GM12878 (cell line): ENCODE results near the gene NISCH. TPM values are rescaled to one million over a fixed set of nuclear protein-coding genes. Genes with fewer than 3 reads are reported as not detected.

ENCODE experiments used
- ATAC-seq: fragments of 200-7000 bp; cut with Tn5 transposase; 3 replicates; pipeline ENCODE4 v1.9.1; 2020; ENCODE audit warnings: mild to moderate bottlenecking, moderate library complexity
- BruUV-seq: library from RNA; stranded (reverse); fragments of 400-500 nt; replicated peaks from 2 replicates; lab custom pipeline; 2021; lab: Mats Ljungman, UMichigan
- CTCF ChIA-PET: fragments of 300-600 bp; sonication (Branson Sonifier 250); formaldehyde crosslinking; extraction: SDS; loops from one replicate; lab custom pipeline; 2021; ENCODE audit warnings: inconsistent platforms; lab: Yijun Ruan, JAX
- POLR2A ChIA-PET: fragments of 350-600 bp; formaldehyde crosslinking; extraction: SDS; loops from one replicate; lab custom pipeline; 2021; ENCODE audit warnings: inconsistent platforms; lab: Charles Lee
- RAD21 ChIA-PET: fragments of 300-600 bp; sonication (Branson Sonifier 250); formaldehyde crosslinking; loops from one replicate; lab custom pipeline; 2023; ENCODE audit warnings: antibody characterized with exemption; ENCODE audit not compliant: unreplicated experiment; lab: Charles Lee
- SMC1A ChIA-PET: fragments of 300-600 bp; sonication (Branson Sonifier 250); formaldehyde crosslinking; loops from one replicate; lab custom pipeline; 2023; ENCODE audit not compliant: unreplicated experiment, uncharacterized antibody; lab: Charles Lee
- DNase-seq: peaks from one replicate; pipeline ENCODE4 v3.0.0-alpha.2; 2011; ENCODE audit warnings: low read depth, low spot score
- FAIRE-seq: peaks from 3 replicates; lab custom pipeline; 2011; peaks lifted over from hg19 to GRCh38; lab: Jason Lieb, UNC
- H2AFZ ChIP-seq: 2 replicates; pipeline ENCODE4 v1.6.0; 2011; ENCODE audit warnings: low read depth, low read length, control low read depth; ENCODE audit not compliant: control insufficient read depth
- H3K27ac ChIP-seq: 2 replicates; pipeline ENCODE4 v1.5.1; 2011; ENCODE audit warnings: control low read depth; ENCODE audit not compliant: control insufficient read depth, insufficient read depth
- H3K27me3 ChIP-seq, 2 experiments: replicated peaks in 1 of 2; 2 replicates each; pipeline versions ENCODE4 v1.6.0 to v1.6.1; 2011; ENCODE audit warnings: low read length in 1 of 2; ENCODE audit not compliant: control insufficient read depth in 2 of 2, insufficient read depth in 2 of 2
- H3K36me3 ChIP-seq, 2 experiments: 2 replicates each; pipeline ENCODE4 v1.5.1; 2011; ENCODE audit warnings: low read length in 1 of 2; ENCODE audit not compliant: control insufficient read depth in 2 of 2, insufficient read depth in 2 of 2
- H3K4me1 ChIP-seq: 2 replicates; pipeline ENCODE4 v1.6.1; 2011; ENCODE audit warnings: mild to moderate bottlenecking, low read length, moderate library complexity, mixed read lengths; ENCODE audit not compliant: control insufficient read depth, insufficient read depth
- H3K4me2 ChIP-seq: 2 replicates; pipeline ENCODE4 v1.6.0; 2011; ENCODE audit warnings: control low read depth; ENCODE audit not compliant: control insufficient read depth, insufficient read depth
- H3K4me3 ChIP-seq: fragments of 200-600 bp; sonication (generic); 2 replicates; pipeline ENCODE4 v1.5.1; 2016
- H3K79me2 ChIP-seq: 2 replicates; pipeline ENCODE4 v1.6.0; 2011; ENCODE audit warnings: low read length; ENCODE audit not compliant: control insufficient read depth, insufficient read depth
- H3K9ac ChIP-seq: 2 replicates; pipeline ENCODE4 v1.8.0; 2011; ENCODE audit warnings: low read length, control low read depth, mixed read lengths; ENCODE audit not compliant: control insufficient read depth, insufficient read depth
- H3K9me3 ChIP-seq: replicated peaks from 3 replicates; pipeline ENCODE4 v1.5.1; 2011; ENCODE audit warnings: mild to moderate bottlenecking, low read length; ENCODE audit not compliant: control insufficient read depth, insufficient read depth
- H4K20me1 ChIP-seq: 2 replicates; pipeline ENCODE4 v1.6.0; 2011; ENCODE audit not compliant: control insufficient read depth, insufficient read depth
- BHLHE40 ChIP-seq, 2 experiments: fragments of 450-650 bp in 1 of 2; IDR thresholded peaks; 2 replicates each; pipeline ENCODE4 v1.6.1; 2011 to 2017; ENCODE audit warnings: low read depth in 2 of 2, borderline replicate concordance in 1 of 2, improper control_type of control experiment in 1 of 2, low read length in 1 of 2, mild to moderate bottlenecking in 1 of 2
- IKZF2 ChIP-seq, 2 experiments: fragments of 450-650 bp; IDR thresholded peaks; 2 replicates each; pipeline ENCODE4 v1.6.1; 2017; ENCODE audit warnings: mild to moderate bottlenecking in 2 of 2, moderate library complexity in 2 of 2
- JUNB ChIP-seq: IDR thresholded peaks from 2 replicates; pipeline ENCODE4 v1.6.1; 2016; ENCODE audit warnings: antibody characterized with exemption, mild to moderate bottlenecking
- POLR2A ChIP-seq: IDR thresholded peaks from 2 replicates; pipeline ENCODE4 v1.6.1; 2011; ENCODE audit warnings: low read depth, mild to moderate bottlenecking, low read length
- RFX5 ChIP-seq: IDR thresholded peaks from 2 replicates; pipeline ENCODE4 v1.6.1; 2011; ENCODE audit warnings: low read depth, low read length, improper control_type of control experiment
- SIX5 ChIP-seq: IDR thresholded peaks from 2 replicates; pipeline ENCODE4 v1.6.1; 2011; ENCODE audit warnings: mild to moderate bottlenecking, low read depth, low read length, moderate library complexity; ENCODE audit not compliant: severe bottlenecking
- YBX1 ChIP-seq: fragments of 450-650 bp; IDR thresholded peaks from 2 replicates; pipeline ENCODE4 v1.6.1; 2016; ENCODE audit warnings: antibody characterized with exemption
- ZBED1 ChIP-seq: IDR thresholded peaks from 2 replicates; pipeline ENCODE4 v1.6.1; 2016; ENCODE audit warnings: borderline replicate concordance
- ZNF274 ChIP-seq: IDR thresholded peaks from one replicate; pipeline ENCODE4 v1.8.0; 2011; ENCODE audit not compliant: insufficient read length, insufficient read depth
- WGBS: methylation state at CpG from one replicate; pipeline ENCODE4 v1.1.6; 2016; ENCODE audit warnings: low lambda C conversion rate; ENCODE audit not compliant: insufficient replicate concordance, insufficient coverage; ENCODE audit errors: missing lambda C conversion rate; 5-methylcytosine and 5-hydroxymethylcytosine counted together
- in situ Hi-C: fragments of 300-500 bp; cut with MboI; formaldehyde crosslinking; loops from 9 replicates; pipeline ENCODE4 v1.14.3; 2018; ENCODE audit warnings: mixed read lengths
- intact Hi-C: fragments of 100-400 bp; cut with micrococcal nuclease; formaldehyde crosslinking; loops from one replicate; pipeline ENCODE4 v1.14.2; 2022; ENCODE audit not compliant: unreplicated experiment
- polyA plus RNA-seq, 11 experiments: library from polyadenylated mRNA; depleted of rRNA in 4 of 11; unstranded in 6 of 11; stranded (reverse) in 5 of 11; fragments of >200 nt; fragmentation: Nextera tagmentation in 4 of 11; fragmentation: Illumina TruSeq in 1 of 11; extraction: Ambion mirVana in 4 of 11; extraction: Trizol in 1 of 11; gene quantifications; 1 replicate in 1 of 11; 2 replicates in 10 of 11; pipeline versions ENCODE4 v1.2.1 to v1.2.3, GENCODE V29; 2011 to 2016; ENCODE audit warnings: inconsistent platforms in 2 of 11, missing spikeins in 2 of 11, low read depth in 1 of 11
- total RNA-seq, 4 experiments: library from RNA; depleted of rRNA in 3 of 4; stranded (reverse); fragments of >200 nt in 3 of 4; fragmentation: Illumina TruSeq in 1 of 4; extraction: Trizol in 1 of 4; gene quantifications; 2 replicates each; pipeline versions ENCODE4 v1.2.1 to v1.2.3, GENCODE V29; 2013 to 2021
- TF ChIP-seq, protein P1 (sequence below): IDR thresholded peaks from 2 replicates; pipeline ENCODE4 v1.6.1; 2012; ENCODE audit warnings: low read length, inconsistent platforms
- TF ChIP-seq, protein P2 (sequence below): fragments of 150-350 bp; IDR thresholded peaks from 2 replicates; pipeline ENCODE4 v1.6.1; 2014; ENCODE audit warnings: mild to moderate bottlenecking, low read depth, low read length

NISCH gene
- total and polyA plus RNA-seq, 10 of the 15 experiments (the other 5 are each of a cell fraction or from before 2014, with no cell fraction given) = 0.76 to 52.5 (median 24.6) TPM

DNA sequence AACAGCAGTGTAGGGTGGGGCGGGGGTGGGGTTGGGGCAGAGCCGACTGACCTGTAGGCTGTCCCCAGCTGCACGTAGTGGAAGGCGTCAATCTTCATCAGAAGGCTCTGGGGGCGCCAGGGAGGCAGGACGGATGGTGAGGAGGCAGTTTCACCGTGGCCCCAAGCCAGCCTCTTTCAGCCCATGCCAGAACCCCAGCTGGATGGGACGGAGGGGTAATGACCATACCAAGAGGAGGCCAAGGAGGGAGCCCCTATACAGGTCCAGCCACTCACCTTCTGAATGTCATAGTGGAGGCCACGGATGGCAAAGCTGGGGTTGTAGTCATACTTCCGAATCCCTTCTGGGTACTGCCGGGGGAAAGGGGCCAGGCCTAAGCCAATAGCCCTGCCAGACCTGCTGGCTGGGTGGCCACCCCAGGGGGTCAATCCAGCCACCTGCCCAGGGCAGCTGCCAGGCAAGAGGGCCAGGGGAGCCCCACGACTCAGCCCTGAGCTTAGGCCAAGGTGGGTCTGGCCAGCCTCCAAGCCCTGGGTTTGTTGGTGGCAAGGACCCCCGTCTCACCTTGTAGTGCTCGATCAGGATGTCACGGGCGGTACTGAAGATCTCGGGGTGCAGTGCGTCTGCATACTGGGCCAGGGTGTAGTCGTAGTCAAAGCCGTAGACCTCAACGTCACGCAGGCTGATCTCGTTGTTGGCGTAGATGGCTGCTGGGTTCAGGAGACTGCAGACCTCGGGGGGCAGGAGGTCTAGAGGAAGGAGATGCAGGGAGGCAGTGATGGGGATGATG is 73.4 kb downstream of the NISCH start:
- POLR2A ChIA-PET = interaction anchor here (0.6 to 1.5 kb wide), 2 partner anchors 10 to 250 kb away, joined by 3 to 5 read pairs; partner anchors contain the start of gene WDR82

DNA sequence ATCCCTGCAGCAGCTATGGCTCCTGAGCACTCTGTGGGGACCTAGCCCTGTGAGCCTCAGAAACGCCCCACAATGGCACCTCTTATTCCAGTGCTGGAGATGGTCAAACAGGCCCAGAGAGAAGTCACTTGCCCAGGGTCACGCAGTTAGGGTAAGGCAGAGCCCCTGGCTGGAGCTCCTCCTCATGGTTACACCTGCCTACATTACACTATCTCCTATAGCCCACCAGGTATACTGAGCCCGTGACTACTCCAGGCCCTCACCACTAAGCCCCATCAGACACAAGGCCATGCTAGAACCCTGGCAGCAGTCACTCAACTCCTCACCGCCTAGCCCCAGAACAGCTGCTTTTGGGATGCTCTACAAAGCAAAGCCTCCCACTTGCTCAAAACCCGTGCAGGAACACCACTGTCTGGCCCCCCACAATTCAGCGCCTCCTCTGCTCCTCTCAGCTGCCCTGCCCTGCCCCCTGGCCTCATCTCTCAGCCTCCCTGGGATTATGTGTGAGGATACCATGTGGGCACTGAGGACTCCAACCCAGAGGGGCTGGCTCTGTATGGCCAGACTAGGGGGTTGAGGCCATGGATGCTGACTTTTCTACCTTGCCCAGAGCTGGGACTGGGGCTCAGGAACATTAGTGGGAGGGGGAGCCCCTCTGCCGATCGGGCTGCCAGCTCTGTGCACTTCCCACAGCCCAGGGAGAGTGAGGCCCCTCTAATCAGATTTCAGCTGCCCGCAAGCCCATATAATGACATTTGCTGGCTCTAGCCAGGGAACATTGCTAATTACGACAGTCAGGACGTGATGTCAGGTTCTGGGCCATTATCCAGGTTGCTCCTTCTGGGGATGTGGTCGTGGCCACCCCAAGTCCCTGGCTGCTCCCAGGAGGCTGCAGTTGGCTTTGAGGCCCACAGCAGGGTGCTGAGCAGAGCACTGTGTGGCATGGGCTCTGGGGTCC is 74.3 kb downstream of the NISCH start:
- no peaks in the 10 kb centered on the region for H3K27me3 ChIP-seq
- no peaks in the 10 kb centered on the region for H3K9me3 ChIP-seq
- POLR2A ChIA-PET = interaction anchor here (0.6 kb wide), 2 partner anchors 251 to 579 kb away, joined by 3 read pairs; partner anchors contain the start of gene WDR82
- H3K4me1 ChIP-seq = peaks cover 8% of the 10 kb centered on the region
- no peak overlapping the region for H2AFZ ChIP-seq
- CTCF ChIA-PET = no interaction called here
- WGBS = over 99% methylated on average over 12 of the region's 12 CpGs
- no peak overlapping the region for H3K4me2 ChIP-seq
- FAIRE-seq = no peak
- RAD21 ChIA-PET = no interaction called here
- intact Hi-C loops = no loop called here
- H4K20me1 ChIP-seq = no peaks in the 10 kb centered on the region
- SMC1A ChIA-PET = no interaction called here
- BruUV-seq = no TSS peak
- in situ Hi-C loops = no loop called here
- H3K79me2 ChIP-seq = peaks cover 27% of the 10 kb centered on the region
- ATAC-seq = no peak
- no peak overlapping the region for H3K4me3 ChIP-seq
- DNase-seq = no peak
- no peak overlapping the region for H3K9ac ChIP-seq
- H3K27ac ChIP-seq = no peak overlapping the region
- peaks cover 0 to 12% of the 10 kb centered on the region in 2 experiments; a peak in 2 of 4 replicates for H3K36me3 ChIP-seq
- TF ChIP-seq YBX1 = no peak
- no peak for TF ChIP-seq SIX5
- no peak for TF ChIP-seq ZNF274
- TF ChIP-seq IKZF2 (IDR thresholded peaks at IDR 0.05) = no peak
- no peak for TF ChIP-seq ZBED1
- TF ChIP-seq, protein P1, sequence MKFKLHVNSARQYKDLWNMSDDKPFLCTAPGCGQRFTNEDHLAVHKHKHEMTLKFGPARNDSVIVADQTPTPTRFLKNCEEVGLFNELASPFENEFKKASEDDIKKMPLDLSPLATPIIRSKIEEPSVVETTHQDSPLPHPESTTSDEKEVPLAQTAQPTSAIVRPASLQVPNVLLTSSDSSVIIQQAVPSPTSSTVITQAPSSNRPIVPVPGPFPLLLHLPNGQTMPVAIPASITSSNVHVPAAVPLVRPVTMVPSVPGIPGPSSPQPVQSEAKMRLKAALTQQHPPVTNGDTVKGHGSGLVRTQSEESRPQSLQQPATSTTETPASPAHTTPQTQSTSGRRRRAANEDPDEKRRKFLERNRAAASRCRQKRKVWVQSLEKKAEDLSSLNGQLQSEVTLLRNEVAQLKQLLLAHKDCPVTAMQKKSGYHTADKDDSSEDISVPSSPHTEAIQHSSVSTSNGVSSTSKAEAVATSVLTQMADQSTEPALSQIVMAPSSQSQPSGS = no peak
- TF ChIP-seq, protein P2, sequence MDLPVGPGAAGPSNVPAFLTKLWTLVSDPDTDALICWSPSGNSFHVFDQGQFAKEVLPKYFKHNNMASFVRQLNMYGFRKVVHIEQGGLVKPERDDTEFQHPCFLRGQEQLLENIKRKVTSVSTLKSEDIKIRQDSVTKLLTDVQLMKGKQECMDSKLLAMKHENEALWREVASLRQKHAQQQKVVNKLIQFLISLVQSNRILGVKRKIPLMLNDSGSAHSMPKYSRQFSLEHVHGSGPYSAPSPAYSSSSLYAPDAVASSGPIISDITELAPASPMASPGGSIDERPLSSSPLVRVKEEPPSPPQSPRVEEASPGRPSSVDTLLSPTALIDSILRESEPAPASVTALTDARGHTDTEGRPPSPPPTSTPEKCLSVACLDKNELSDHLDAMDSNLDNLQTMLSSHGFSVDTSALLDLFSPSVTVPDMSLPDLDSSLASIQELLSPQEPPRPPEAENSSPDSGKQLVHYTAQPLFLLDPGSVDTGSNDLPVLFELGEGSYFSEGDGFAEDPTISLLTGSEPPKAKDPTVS = no peak
- no peak for TF ChIP-seq JUNB
- TF ChIP-seq RFX5 = no peak

More for the DNA sequence above, 73.4 kb downstream of the NISCH start:
- Histone ChIP-seq H3K9me3 (no peaks in the 10 kb centered on the region), H3K4me3 (no peak overlapping the region), H4K20me1 (no peaks in the 10 kb centered on the region), H3K79me2 (peaks cover 27% of the 10 kb centered on the region), H3K36me3 (peaks cover 0 to 15% of the 10 kb centered on the region in 2 experiments; a peak in 2 of 4 replicates), H3K27me3 (no peaks in the 10 kb centered on the region), H3K4me1 (peaks cover 6% of the 10 kb centered on the region), H3K9ac (no peak overlapping the region), H3K4me2 (no peak overlapping the region), H3K27ac (no peak overlapping the region), H2AFZ (no peak overlapping the region)
- ATAC-seq (no peak), DNase-seq (no peak), FAIRE-seq (no peak)
- intact Hi-C loops (no loop called here), in situ Hi-C loops (no loop called here)
- TF ChIP-seq POLR2A (peak; percentile 14; the same call in 1 of the 2 replicates), BHLHE40 (IDR thresholded peaks at IDR 0.05; ENCODE audit: borderline replicate concordance in 1 of 2, low read depth in 2 of 2, low read length in 1 of 2) (no peak)
- ChIA-PET CTCF (no interaction called here), RAD21 (no interaction called here), SMC1A (no interaction called here)
- no TSS peak for BruUV-seq
- 91% methylated on average over 25 of the region's 25 CpGs for WGBS
